GM19240 (cell line): ENCODE measurements around the gene TMPRSS11D.

ENCODE experiments used
- DNase-seq: peaks from one replicate; pipeline ENCODE4 v3.0.0; 2011; ENCODE audit warnings: low spot score; ENCODE audit not compliant: insufficient read length

The TMPRSS11D gene

GRCh38 chr4:67891645-67892044 lies 7.8 kb upstream of the TMPRSS11D start:
- no peak for DNase-seq

- DNase-seq = no peak
Observed at GRCh38 chr4:67886281-67886680, 2.5 kb upstream of the TMPRSS11D start.

GRCh38 chr4:67885762-67886161 lies 2.0 kb upstream of the TMPRSS11D start:
- DNase-seq = no peak

GRCh38 chr4:67884701-67885100 lies 899 bp upstream of the TMPRSS11D start:
- DNase-seq = no peak

GRCh38 chr4:67883458-67883857 lies 344 bp downstream of the TMPRSS11D start:
- DNase-seq = no peak

- no peak for DNase-seq
Observed at GRCh38 chr4:67880866-67881610, 2.8 kb downstream of the TMPRSS11D start.

- DNase-seq = no peak
Observed at GRCh38 chr4:67879486-67879885, 4.3 kb downstream of the TMPRSS11D start.

GRCh38 chr4:67877086-67877485 lies 6.7 kb downstream of the TMPRSS11D start:
- no peak for DNase-seq

GRCh38 chr4:67874986-67875385 lies 8.8 kb downstream of the TMPRSS11D start:
- no peak for DNase-seq

- DNase-seq = no peak
Observed at GRCh38 chr4:67873116-67873515, 10.7 kb downstream of the TMPRSS11D start.

- DNase-seq = no peak
Observed at GRCh38 chr4:67871867-67872266, 11.9 kb downstream of the TMPRSS11D start.

- no peak for DNase-seq
Observed at GRCh38 chr4:67869580-67870190, 14.1 kb downstream of the TMPRSS11D start.

- DNase-seq = no peak
Observed at GRCh38 chr4:67861513-67861912, 22.3 kb downstream of the TMPRSS11D start.

- DNase-seq = no peak
Observed at GRCh38 chr4:67853336-67853735, 30.5 kb downstream of the TMPRSS11D start.

- no peak for DNase-seq
Observed at GRCh38 chr4:67820903-67821302, 62.9 kb downstream of the TMPRSS11D start.

- DNase-seq = no peak
Observed at GRCh38 chr4:67810011-67810410, 73.8 kb downstream of the TMPRSS11D start.

GRCh38 chr4:67809502-67809901 lies 74.3 kb downstream of the TMPRSS11D start:
- DNase-seq = no peak

- DNase-seq = no peak
Observed at GRCh38 chr4:67796810-67797209, 87.0 kb downstream of the TMPRSS11D start.

GRCh38 chr4:67790721-67791120 lies 93.1 kb downstream of the TMPRSS11D start:
- DNase-seq = no peak

- DNase-seq = no peak
Observed at GRCh38 chr4:67787311-67787710, 96.5 kb downstream of the TMPRSS11D start.

GRCh38 chr4:67785528-67785927 lies 98.3 kb downstream of the TMPRSS11D start:
- no peak for DNase-seq

GRCh38 chr4:67779631-67780030 lies 104.2 kb downstream of the TMPRSS11D start:
- DNase-seq = no peak

- no peak for DNase-seq
Observed at GRCh38 chr4:67776746-67777145, 107.1 kb downstream of the TMPRSS11D start.
